Measurements from ENCODE around the gene OR7A10.

DNA sequence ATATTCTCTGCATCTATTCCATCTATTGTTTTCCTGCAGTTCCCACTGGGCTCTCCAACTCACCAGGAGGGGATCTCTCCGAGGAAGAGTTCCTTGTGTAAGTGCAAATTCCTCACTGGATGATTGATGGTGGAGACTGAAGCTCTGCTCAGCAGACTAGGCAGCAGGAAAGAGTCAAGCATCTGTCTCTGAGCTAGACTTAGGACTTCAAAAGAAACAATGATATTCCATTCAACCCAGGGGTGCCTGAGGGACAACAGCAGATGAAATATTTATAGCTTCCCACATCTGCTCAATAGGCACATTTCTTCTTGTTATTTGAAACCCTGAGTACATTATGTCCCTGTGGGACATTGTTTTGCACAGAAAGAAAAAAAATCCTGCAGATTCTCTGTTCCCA is 13.7 kb downstream of the OR7A10 start, which contains the start of the genes OR7A5 and OR7C1:
- no peak for TF ChIP-seq POLR2A (IDR thresholded peaks at IDR 0.05)
- TF ChIP-seq, protein P1, sequence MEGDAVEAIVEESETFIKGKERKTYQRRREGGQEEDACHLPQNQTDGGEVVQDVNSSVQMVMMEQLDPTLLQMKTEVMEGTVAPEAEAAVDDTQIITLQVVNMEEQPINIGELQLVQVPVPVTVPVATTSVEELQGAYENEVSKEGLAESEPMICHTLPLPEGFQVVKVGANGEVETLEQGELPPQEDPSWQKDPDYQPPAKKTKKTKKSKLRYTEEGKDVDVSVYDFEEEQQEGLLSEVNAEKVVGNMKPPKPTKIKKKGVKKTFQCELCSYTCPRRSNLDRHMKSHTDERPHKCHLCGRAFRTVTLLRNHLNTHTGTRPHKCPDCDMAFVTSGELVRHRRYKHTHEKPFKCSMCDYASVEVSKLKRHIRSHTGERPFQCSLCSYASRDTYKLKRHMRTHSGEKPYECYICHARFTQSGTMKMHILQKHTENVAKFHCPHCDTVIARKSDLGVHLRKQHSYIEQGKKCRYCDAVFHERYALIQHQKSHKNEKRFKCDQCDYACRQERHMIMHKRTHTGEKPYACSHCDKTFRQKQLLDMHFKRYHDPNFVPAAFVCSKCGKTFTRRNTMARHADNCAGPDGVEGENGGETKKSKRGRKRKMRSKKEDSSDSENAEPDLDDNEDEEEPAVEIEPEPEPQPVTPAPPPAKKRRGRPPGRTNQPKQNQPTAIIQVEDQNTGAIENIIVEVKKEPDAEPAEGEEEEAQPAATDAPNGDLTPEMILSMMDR (IDR thresholded peaks at IDR 0.05 in 8 of 11, conservative IDR thresholded peaks at IDR 0.05 in 3 of 11): no peak

Measured in spleen (tissue), 7 donors.